B cell (primary cell): ENCODE results near the gene ERAP2.

ENCODE experiments used
- CTCF ChIP-seq: fragments of 200-600 bp; IDR thresholded peaks from one replicate; pipeline ENCODE4 v1.8.0; 2022; ENCODE audit warnings: antibody characterized with exemption, mild to moderate bottlenecking
- EZH2 ChIP-seq: IDR thresholded peaks from 2 replicates; pipeline ENCODE4 v1.6.1; 2012; ENCODE audit warnings: borderline replicate concordance, low read depth, mild to moderate bottlenecking, moderate library complexity, low read length; ENCODE audit not compliant: insufficient read depth, poor library complexity, severe bottlenecking

- TF ChIP-seq CTCF (no peak), EZH2 (no peak)
Observed at GRCh38 chr5:96859375-96859774, 16.9 kb upstream of the ERAP2 start.
